Measurements from ENCODE around the gene ITCH.
"Not testable (repeated sequence)": the region's sequence is repeated elsewhere in the genome, so short reads cannot be mapped to it uniquely, and the experiment has no call there.

The ITCH gene

DNA sequence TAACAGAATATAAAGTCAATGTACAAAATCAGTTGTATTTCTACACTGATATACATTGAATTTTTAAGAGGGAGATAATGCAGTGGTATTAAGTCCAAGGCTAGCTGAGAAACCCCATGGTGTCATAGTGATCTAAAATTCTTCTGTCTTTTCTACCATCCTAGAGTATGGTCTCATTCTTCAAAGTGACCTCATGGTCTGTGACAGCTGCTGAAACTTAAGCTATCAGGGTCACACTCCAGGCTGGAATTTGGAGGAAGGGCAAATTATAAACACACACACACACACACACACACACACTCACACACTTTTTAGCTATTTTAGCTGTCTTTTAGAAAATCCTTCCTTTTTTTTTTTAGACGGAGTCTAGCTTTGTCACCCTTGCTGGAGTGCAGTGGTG, 105.9 kb downstream of the ITCH start:
- DNase-seq (ENCODE audit: low read depth), result no peak
- TF ChIP-seq, protein P1, sequence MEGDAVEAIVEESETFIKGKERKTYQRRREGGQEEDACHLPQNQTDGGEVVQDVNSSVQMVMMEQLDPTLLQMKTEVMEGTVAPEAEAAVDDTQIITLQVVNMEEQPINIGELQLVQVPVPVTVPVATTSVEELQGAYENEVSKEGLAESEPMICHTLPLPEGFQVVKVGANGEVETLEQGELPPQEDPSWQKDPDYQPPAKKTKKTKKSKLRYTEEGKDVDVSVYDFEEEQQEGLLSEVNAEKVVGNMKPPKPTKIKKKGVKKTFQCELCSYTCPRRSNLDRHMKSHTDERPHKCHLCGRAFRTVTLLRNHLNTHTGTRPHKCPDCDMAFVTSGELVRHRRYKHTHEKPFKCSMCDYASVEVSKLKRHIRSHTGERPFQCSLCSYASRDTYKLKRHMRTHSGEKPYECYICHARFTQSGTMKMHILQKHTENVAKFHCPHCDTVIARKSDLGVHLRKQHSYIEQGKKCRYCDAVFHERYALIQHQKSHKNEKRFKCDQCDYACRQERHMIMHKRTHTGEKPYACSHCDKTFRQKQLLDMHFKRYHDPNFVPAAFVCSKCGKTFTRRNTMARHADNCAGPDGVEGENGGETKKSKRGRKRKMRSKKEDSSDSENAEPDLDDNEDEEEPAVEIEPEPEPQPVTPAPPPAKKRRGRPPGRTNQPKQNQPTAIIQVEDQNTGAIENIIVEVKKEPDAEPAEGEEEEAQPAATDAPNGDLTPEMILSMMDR (conservative IDR thresholded peaks at IDR 0.05; ENCODE audit: control insufficient read depth, insufficient read depth, low read depth, low read length), result no peak
- H3K4me3 ChIP-seq (ENCODE audit: control insufficient read depth, low read depth, low read length), result no peak overlapping the region

DNA sequence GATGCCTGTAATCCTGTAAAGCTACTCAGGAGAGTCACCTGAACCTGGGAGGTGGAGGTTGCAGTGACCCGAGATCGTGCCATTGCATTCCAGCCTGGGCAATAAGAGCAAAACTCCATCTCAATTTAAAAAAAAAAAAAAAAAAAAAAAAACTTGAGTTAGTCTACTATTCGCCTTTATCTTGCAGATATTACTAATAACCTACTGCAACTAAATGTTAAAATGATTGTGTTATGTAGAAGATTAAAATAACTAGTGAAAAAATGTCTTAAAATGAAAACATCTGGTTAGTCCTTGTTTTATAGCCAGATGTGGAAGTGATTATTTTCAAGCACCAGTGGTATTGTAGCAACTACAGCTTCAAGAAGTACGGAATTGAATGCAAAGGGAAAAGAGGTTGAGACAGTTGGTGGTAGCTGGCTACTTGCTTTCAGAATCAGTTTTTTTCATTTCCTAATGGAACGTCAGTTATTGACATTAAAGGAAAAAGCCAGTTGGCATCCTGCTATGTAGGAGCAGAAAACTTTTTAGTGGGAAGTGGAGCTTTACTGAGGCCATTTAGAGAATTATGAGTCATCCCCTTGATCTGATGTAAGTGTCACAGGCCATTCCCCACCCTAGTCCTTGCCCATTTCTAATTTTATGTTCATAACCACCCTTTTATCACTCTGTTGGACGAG, 109.3 kb downstream of the ITCH start:
- DNase-seq (ENCODE audit: low read depth), result peak; percentile 74
- H3K4me3 ChIP-seq (ENCODE audit: control insufficient read depth, low read depth, low read length), result no peak overlapping the region
- TF ChIP-seq, protein P1 (conservative IDR thresholded peaks at IDR 0.05; ENCODE audit: control insufficient read depth, insufficient read depth, low read depth, low read length), result no peak

DNA sequence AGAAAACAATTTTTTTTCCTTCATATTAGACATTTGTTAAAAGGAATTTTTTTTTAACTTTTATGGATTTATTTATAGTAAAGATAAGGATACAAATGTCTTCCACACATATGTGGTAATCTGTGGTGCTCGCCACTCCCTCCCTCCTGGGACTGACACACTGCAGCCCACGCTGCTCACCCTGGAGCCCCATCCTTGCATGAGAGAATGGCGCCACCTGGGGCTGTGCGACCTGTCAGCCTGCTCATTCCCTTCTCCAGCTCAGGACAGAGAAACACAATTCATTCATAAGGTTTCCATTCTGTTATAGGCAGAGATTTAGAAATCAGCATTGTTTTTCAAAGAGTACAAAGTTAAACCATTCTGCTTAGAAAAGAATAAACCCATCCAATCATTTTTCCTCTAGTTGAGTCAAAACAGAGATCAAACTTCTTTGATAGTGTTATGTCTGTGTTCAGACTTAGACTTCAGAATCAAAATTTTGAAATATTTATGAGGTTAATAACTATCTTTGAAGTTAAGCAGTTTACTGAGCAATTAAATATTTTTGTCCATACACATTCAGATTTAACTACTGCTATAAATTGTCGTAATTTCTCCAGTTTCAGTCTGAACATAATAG, 110.3 kb downstream of the ITCH start:
- TF ChIP-seq, protein P1 (conservative IDR thresholded peaks at IDR 0.05; ENCODE audit: control insufficient read depth, insufficient read depth, low read depth, low read length), result peak; percentile 26
- no peak overlapping the region for H3K4me3 ChIP-seq (ENCODE audit: control insufficient read depth, low read depth, low read length)
- peak; percentile 66 for DNase-seq (ENCODE audit: low read depth)

DNA sequence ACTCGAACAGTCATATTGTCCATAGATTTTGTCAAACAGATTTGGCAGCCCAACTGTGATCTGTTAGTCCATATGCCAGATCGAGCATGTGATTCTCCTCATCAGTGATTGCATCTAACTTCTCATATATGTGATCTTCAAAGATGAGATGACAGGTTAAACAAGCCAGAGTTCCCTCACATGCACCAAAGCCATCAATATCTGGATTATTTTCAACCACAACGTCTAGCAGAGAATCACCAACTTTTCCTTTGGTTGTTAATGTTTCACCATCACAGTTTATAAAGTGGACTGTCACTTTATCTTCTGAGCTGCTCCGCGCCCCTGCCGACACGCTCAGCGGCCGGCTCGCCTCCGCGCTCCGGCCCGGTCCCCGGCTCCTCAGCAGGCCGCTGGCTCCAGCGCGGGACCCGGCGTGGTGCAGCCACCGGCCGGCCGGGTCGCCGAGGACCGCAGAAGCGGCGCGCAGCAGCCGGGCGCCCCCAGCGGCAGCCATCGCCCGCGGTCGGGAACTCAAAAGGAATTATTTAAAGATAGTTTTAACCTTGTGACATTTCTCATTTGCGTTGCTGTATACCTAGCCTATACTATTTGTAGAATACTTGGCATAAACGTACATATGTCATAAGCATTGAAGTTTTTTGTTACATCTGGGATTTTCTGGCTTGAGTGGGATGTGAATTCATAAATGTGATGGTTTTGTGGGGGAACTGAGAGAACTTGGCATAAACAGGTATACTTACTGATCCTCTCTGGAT, 113.1 kb downstream of the ITCH start:
- TF ChIP-seq, protein P1 (conservative IDR thresholded peaks at IDR 0.05; ENCODE audit: control insufficient read depth, insufficient read depth, low read depth, low read length), result peak; percentile 37
- H3K4me3 ChIP-seq (ENCODE audit: control insufficient read depth, low read depth, low read length), result no peak overlapping the region
- peak; percentile 25 for DNase-seq (ENCODE audit: low read depth)

DNA sequence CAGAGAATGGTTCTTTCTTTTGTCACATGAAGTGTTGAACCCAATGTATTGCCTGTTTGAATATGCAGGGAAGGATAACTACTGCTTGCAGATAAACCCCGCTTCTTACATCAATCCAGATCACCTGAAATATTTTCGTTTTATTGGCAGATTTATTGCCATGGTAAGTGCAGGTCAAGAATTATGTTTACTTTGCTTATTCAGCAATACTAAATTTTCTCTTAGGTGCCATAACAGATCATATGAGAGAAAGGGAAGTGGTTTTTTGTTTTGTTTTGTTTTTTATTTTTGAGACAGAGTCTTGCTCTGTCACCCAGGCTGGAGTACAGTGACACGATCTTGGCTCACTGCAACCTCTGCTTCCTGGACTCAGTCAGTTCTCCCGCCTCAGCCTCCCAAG, 116.6 kb downstream of the ITCH start:
- no peak overlapping the region for H3K4me3 ChIP-seq (ENCODE audit: control insufficient read depth, low read depth, low read length)
- TF ChIP-seq, protein P1 (conservative IDR thresholded peaks at IDR 0.05; ENCODE audit: control insufficient read depth, insufficient read depth, low read depth, low read length), result no peak
- no peak for DNase-seq (ENCODE audit: low read depth)

DNA sequence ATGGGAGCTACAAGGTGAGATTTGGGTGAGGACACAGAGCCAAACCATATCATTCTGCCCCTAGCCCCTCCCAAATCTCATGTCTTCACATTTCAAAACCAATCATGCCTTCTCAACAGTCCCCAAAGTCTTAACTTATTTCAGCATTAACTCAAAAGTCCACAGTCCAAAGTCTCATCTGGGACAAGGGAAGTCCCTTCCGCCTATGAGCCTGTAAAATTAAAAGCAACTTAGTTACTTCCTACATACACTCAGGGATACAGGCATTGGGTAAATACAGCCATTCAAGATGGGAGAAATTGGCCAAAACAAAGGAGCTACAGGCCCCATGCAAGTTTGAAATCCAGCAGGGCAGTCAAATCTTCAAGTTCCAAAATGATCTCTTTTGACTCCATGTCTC, 119.1 kb downstream of the ITCH start:
- not testable (repeated sequence) for H3K4me3 ChIP-seq (ENCODE audit: control insufficient read depth, low read depth, low read length); DNase-seq (ENCODE audit: low read depth)

DNA sequence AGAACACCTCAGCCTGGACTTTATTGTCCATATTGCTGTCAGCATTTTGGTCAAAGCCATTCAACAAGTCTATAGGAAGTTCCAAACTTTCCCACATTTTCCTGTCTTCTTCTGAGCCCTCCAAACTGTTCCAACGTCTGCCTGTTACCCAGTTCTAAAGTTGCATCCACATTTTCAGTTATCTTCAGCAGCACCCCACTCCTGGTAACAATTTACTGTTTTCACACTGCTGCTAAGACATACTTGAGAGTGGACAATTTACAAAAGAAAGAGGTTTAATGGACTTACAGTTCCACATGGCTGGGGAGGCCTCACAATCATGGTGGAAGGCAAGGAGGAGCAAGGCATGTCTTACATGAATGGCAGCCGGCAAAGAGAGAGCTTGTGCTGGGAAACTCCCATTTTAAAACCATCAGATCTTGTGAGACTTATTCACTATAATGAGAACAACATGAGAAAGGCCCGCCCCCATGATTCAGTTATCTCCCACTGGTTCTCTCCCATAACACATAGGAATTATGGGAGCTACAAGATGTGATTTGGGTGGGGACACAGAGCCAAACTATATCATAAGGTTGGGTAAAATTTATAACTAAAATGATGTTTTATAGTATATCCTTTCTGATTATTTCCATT, 120.6 kb downstream of the ITCH start:
- DNase-seq (ENCODE audit: low read depth); H3K4me3 ChIP-seq (ENCODE audit: control insufficient read depth, low read depth, low read length): not testable (repeated sequence)

Data from fibroblast of mammary gland (primary cell).